Astrocyte (in vitro differentiated cells and primary cell): ENCODE measurements around the gene MCOLN1.

ENCODE experiments used
- CTCF ChIP-seq: IDR thresholded peaks from 2 replicates; pipeline ENCODE4 v1.5.1; 2011; ENCODE audit warnings: low read depth, mild to moderate bottlenecking, inconsistent platforms, low read length, moderate library complexity; ENCODE audit not compliant: insufficient read depth
- EZH2 ChIP-seq: IDR thresholded peaks from 2 replicates; pipeline ENCODE4 v1.6.1; 2012; ENCODE audit warnings: mild to moderate bottlenecking, low read length, inconsistent platforms; ENCODE audit not compliant: insufficient read depth

GRCh38 chr19:7513809-7514642, 8.4 kb upstream of the MCOLN1 start:
- TF ChIP-seq CTCF (no peak), EZH2 (no peak)
